Muscle of leg (tissue), 11 donors: ENCODE results near the gene BMP7. TPM values are rescaled to one million over a fixed set of nuclear protein-coding genes. Genes with fewer than 3 reads are reported as not detected.
A peak's percentile ranks its signal among the peaks of the same experiment; 100 is the strongest.

Experiments
- DNase-seq: peaks from one replicate; pipeline ENCODE4 v3.0.0; 2013
- H3K27ac ChIP-seq: one replicate; pipeline ENCODE4 v1.5.1; 2013; ENCODE audit warnings: mild to moderate bottlenecking, low read length, control low read depth
- H3K27me3 ChIP-seq: one replicate; pipeline ENCODE4 v1.6.1; 2013; ENCODE audit warnings: low read length; ENCODE audit not compliant: control insufficient read depth, insufficient read depth
- H3K36me3 ChIP-seq: one replicate; pipeline ENCODE4 v1.6.1; 2013; ENCODE audit warnings: low read length; ENCODE audit not compliant: control insufficient read depth, insufficient read depth
- H3K4me1 ChIP-seq: one replicate; pipeline ENCODE4 v1.6.1; 2013; ENCODE audit warnings: low read length; ENCODE audit not compliant: control insufficient read depth, insufficient read depth
- H3K4me3 ChIP-seq: one replicate; pipeline ENCODE4 v1.5.1; 2013; ENCODE audit warnings: low read length, control low read depth
- H3K9me3 ChIP-seq: replicated peaks from 2 replicates; pipeline ENCODE4 v1.6.1; 2013; ENCODE audit warnings: low read depth, low read length; ENCODE audit not compliant: control insufficient read depth
- WGBS: methylation state at CpG from one replicate; pipeline ENCODE4 v1.1.5; 2013; ENCODE audit warnings: missing lambda C conversion rate; ENCODE audit not compliant: insufficient coverage; 5-methylcytosine and 5-hydroxymethylcytosine counted together
- polyA plus RNA-seq, 8 donors: library from polyadenylated mRNA; unstranded; fragments of 120-200 nt; gene quantifications; one replicate each; pipeline versions ENCODE4 v1.2.1 to v1.2.3, GENCODE V29; 2013; ENCODE audit warnings: inconsistent platforms in 1 of 8, low replicate concordance in 1 of 8; ENCODE audit not compliant: insufficient read length in 8 of 8, insufficient read depth in 1 of 8
- total RNA-seq: library from RNA; stranded (reverse); fragments of 120-200 nt; gene quantifications from one replicate; pipeline ENCODE4 v1.2.4, GENCODE V29; 2013

The BMP7 gene
- total and polyA plus RNA-seq, 9 donors = 3.7 to 11.3 (median 5.1) TPM

DNA sequence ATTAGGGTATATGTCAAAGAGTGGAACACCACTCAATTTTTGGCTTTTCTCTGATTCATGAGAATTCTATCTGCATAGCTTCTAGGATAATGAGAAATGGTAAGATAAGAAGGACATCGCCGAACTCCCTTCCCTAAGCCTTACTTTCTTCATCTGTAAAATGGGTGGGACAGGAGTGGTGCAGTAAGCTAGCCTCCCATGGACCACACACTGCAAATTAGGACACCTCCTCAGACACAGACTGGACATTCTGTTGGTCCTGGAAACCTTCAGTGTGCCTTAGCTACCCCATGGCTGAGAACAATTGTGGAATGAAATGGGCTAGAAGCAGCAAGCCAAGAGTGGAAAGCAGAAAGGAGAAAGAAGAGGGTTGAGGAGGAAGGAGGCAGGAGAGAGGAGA lies 89.6 kb downstream of the BMP7 start:
- H3K4me3 ChIP-seq = no peak overlapping the region
- no CpG with 5 or more reads among the region's 2 CpGs for WGBS
- H3K27me3 ChIP-seq = peaks cover 2% of the 10 kb centered on the region
- H3K36me3 ChIP-seq = no peaks in the 10 kb centered on the region
- H3K4me1 ChIP-seq = no peaks in the 10 kb centered on the region
- DNase-seq = no peak
- no peaks in the 10 kb centered on the region for H3K9me3 ChIP-seq
- no peak overlapping the region for H3K27ac ChIP-seq

DNA sequence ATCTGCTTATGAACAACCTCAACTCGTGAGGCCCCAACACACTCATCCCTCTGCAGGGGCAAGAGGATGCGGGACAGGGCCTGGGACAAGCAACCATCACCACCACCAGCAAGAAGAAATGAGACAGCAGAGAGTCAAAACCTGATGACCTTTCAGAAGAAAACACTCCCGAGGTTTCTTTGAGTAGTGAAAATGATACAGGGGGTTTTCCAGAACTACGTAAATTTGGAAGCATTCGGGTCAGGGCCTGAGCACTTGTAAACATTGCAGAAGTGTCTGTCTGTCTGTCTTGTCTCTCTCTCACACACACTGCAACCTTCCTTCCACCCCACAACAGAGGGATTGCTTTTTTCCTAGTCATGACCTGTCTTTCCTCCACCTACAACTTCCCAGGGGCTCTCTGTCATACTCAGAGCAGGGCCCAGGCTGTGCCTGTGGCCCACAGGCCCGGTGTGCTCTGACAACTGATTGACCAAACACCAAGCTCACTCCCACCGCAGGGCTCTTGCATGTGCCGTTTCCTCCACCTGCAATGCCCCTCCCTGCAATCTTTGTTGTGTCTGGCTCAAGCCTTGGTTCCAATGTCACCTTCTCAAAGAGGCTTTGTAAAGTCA lies 90.9 kb downstream of the BMP7 start:
- no peak overlapping the region for H3K4me3 ChIP-seq
- peaks cover 2% of the 10 kb centered on the region for H3K27me3 ChIP-seq
- no peaks in the 10 kb centered on the region for H3K36me3 ChIP-seq
- no peak overlapping the region for H3K27ac ChIP-seq
- H3K4me1 ChIP-seq = no peaks in the 10 kb centered on the region
- 88% methylated on average over 4 of the region's 8 CpGs for WGBS
- DNase-seq = no peak
- no peaks in the 10 kb centered on the region for H3K9me3 ChIP-seq

- no peaks in the 10 kb centered on the region for H3K4me1 ChIP-seq
- WGBS = 93% methylated on average over 5 of the region's 9 CpGs
- DNase-seq = no peak
- no peaks in the 10 kb centered on the region for H3K36me3 ChIP-seq
- no peaks in the 10 kb centered on the region for H3K9me3 ChIP-seq
- no peak overlapping the region for H3K4me3 ChIP-seq
- H3K27ac ChIP-seq = no peak overlapping the region
- peaks cover 2% of the 10 kb centered on the region for H3K27me3 ChIP-seq
Measured at GRCh38 chr20:57174737-57175136, 91.7 kb downstream of the BMP7 start.

- no peak for DNase-seq
- H3K36me3 ChIP-seq = no peaks in the 10 kb centered on the region
- H3K4me3 ChIP-seq = no peak overlapping the region
- H3K27me3 ChIP-seq = peaks cover 2% of the 10 kb centered on the region
- no peaks in the 10 kb centered on the region for H3K9me3 ChIP-seq
- no peak overlapping the region for H3K27ac ChIP-seq
- H3K4me1 ChIP-seq = peaks cover 7% of the 10 kb centered on the region
- 78% methylated on average over 4 of the region's 5 CpGs for WGBS
Measured at GRCh38 chr20:57173986-57174385, 92.5 kb downstream of the BMP7 start.

GRCh38 chr20:57173041-57173440 lies 93.4 kb downstream of the BMP7 start:
- no peak for DNase-seq
- no peaks in the 10 kb centered on the region for H3K9me3 ChIP-seq
- H3K4me1 ChIP-seq = peaks cover 16% of the 10 kb centered on the region
- no peaks in the 10 kb centered on the region for H3K36me3 ChIP-seq
- WGBS = 97% methylated on average over 4 of the region's 15 CpGs
- H3K4me3 ChIP-seq = no peak overlapping the region
- H3K27ac ChIP-seq = no peak overlapping the region
- H3K27me3 ChIP-seq = no peaks in the 10 kb centered on the region

DNA sequence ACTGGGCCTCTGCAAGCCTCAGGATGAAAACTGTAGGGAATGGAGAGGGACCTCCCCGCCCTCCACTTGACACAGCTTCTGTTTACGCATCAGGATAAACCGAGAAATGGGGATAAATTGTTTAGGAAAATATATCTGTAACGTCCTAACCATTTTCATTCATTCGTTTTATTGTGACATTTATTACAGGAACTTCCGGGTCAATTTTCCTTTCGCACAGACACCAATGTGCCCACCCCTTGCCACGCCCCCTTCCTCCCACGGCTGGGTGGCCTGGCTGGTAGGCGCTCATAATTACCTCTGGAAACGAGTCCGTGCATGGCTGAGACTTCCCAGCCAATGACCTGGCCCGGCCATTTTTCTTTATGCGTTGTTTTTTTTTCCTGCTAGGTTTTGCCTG lies 96.1 kb downstream of the BMP7 start:
- Histone ChIP-seq H3K4me3 (no peak overlapping the region), H3K27me3 (no peaks in the 10 kb centered on the region), H3K4me1 (peaks cover 39% of the 10 kb centered on the region), H3K9me3 (no peaks in the 10 kb centered on the region), H3K27ac (no peak overlapping the region), H3K36me3 (no peaks in the 10 kb centered on the region)
- WGBS = 60% methylated on average over 10 of the region's 14 CpGs
- no peak for DNase-seq

DNA sequence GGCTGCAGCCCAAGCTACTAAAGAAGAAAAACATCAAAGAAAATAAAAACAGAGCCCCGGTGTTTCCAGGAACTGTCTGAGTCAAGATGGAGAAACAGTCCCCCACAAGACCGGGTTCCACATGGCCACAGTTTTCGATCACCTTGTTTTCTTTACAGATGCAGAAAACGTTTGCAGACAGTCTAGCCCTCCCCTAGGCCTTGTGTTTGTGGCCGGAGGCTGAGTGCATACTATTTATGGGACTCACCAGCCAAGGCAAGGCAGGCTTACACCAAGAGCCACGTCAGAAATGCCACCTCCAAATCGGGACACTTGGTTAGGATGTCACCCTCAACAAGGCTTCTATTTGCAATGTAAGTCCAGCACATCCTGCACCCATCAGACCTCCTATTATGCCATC lies 97.3 kb downstream of the BMP7 start:
- no peaks in the 10 kb centered on the region for H3K36me3 ChIP-seq
- DNase-seq = no peak
- no peaks in the 10 kb centered on the region for H3K9me3 ChIP-seq
- peaks cover 41% of the 10 kb centered on the region for H3K4me1 ChIP-seq
- H3K27me3 ChIP-seq = peaks cover 2% of the 10 kb centered on the region
- peak overlapping the region; percentile 90 for H3K27ac ChIP-seq
- WGBS = 65% methylated on average over 7 of the region's 7 CpGs
- H3K4me3 ChIP-seq = no peak overlapping the region

- H3K36me3 ChIP-seq = no peaks in the 10 kb centered on the region
- H3K4me1 ChIP-seq = peaks cover 41% of the 10 kb centered on the region
- 23% methylated on average over 21 of the region's 26 CpGs for WGBS
- peak overlapping the region; percentile 90 for H3K27ac ChIP-seq
- no peaks in the 10 kb centered on the region for H3K9me3 ChIP-seq
- H3K4me3 ChIP-seq = no peak overlapping the region
- DNase-seq = peak; percentile 94
- peaks cover 2% of the 10 kb centered on the region for H3K27me3 ChIP-seq
Measured at GRCh38 chr20:57167971-57168701, 98.3 kb downstream of the BMP7 start.

DNA sequence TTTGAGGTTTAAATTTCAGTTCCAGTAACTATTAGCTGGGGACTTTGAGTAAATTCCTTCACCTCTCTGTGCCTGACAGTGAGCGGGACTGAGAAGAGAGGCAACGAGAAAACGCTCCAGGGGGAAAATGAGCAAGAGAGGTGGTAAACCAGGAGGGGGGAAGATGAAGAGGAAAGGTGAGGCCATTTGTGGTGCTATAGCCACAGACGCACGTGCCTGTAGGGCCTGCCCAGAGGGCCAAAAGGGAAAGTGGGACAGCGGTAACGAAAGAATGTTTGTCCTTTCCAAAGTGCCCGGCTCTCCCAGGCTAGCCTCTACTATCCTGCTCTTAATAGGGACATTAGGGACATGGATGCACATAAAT lies 99.2 kb downstream of the BMP7 start:
- H3K9me3 ChIP-seq = no peaks in the 10 kb centered on the region
- WGBS = 74% methylated on average over 5 of the region's 8 CpGs
- no peak for DNase-seq
- H3K27ac ChIP-seq = peak overlapping the region; percentile 90
- no peak overlapping the region for H3K4me3 ChIP-seq
- peaks cover 2% of the 10 kb centered on the region for H3K27me3 ChIP-seq
- H3K4me1 ChIP-seq = peaks cover 44% of the 10 kb centered on the region
- H3K36me3 ChIP-seq = no peaks in the 10 kb centered on the region

- Histone ChIP-seq H3K4me1 (peaks cover 49% of the 10 kb centered on the region), H3K36me3 (no peaks in the 10 kb centered on the region), H3K27me3 (peaks cover 2% of the 10 kb centered on the region), H3K4me3 (no peak overlapping the region), H3K9me3 (no peaks in the 10 kb centered on the region), H3K27ac (no peak overlapping the region)
- no peak for DNase-seq
- WGBS = 73% methylated on average over 14 of the region's 18 CpGs
Measured at GRCh38 chr20:57166568-57167291, 99.7 kb downstream of the BMP7 start.
